Hepatocyte (in vitro differentiated cells): ENCODE data around the gene NEDD1. TPM values are rescaled to one million over a fixed set of nuclear protein-coding genes. Genes with fewer than 3 reads are reported as not detected.

Experiments
- DNase-seq: peaks from one replicate; pipeline ENCODE4 v3.0.0-alpha.2; 2016; ENCODE audit warnings: low spot score
- H2AFZ ChIP-seq: fragments of 200-600 bp; sonication (generic); 2 replicates; pipeline ENCODE4 v1.6.0; 2016; ENCODE audit warnings: antibody characterized with exemption, mild to moderate bottlenecking
- H3K27ac ChIP-seq: fragments of 200-600 bp; sonication (generic); 2 replicates; pipeline ENCODE4 v1.5.1; 2016; ENCODE audit warnings: mild to moderate bottlenecking
- H3K27me3 ChIP-seq: fragments of 200-600 bp; sonication (generic); 2 replicates; pipeline ENCODE4 v1.6.1; 2016
- H3K36me3 ChIP-seq: fragments of 200-600 bp; sonication (generic); replicated peaks from 2 replicates; pipeline ENCODE4 v1.5.1; 2016; ENCODE audit warnings: low read depth; ENCODE audit not compliant: insufficient read depth
- H3K4me1 ChIP-seq: fragments of 200-600 bp; sonication (generic); 2 replicates; pipeline ENCODE4 v1.5.1; 2016; ENCODE audit warnings: mild to moderate bottlenecking, moderate library complexity; ENCODE audit not compliant: insufficient read depth
- H3K4me2 ChIP-seq: fragments of 200-600 bp; sonication (generic); 2 replicates; pipeline ENCODE4 v1.6.0; 2016
- H3K4me3 ChIP-seq: fragments of 200-600 bp; sonication (generic); 2 replicates; pipeline ENCODE4 v1.5.1; 2016; ENCODE audit warnings: mild to moderate bottlenecking
- H3K79me2 ChIP-seq: fragments of 200-600 bp; sonication (generic); 2 replicates; pipeline ENCODE4 v1.6.0; 2017; ENCODE audit warnings: mild to moderate bottlenecking
- H3K9me2 ChIP-seq: fragments of 200-600 bp; sonication (generic); replicated peaks from 2 replicates; pipeline ENCODE4 v1.6.0; 2017; ENCODE audit warnings: mild to moderate bottlenecking; ENCODE audit not compliant: insufficient read depth
- H3K9me3 ChIP-seq: fragments of 200-600 bp; sonication (generic); 2 replicates; pipeline ENCODE4 v1.5.1; 2016; ENCODE audit warnings: low read depth, mild to moderate bottlenecking
- H4K20me1 ChIP-seq: fragments of 200-600 bp; sonication (generic); 2 replicates; pipeline ENCODE4 v1.6.0; 2016; ENCODE audit warnings: mild to moderate bottlenecking; ENCODE audit not compliant: insufficient read depth, poor library complexity, severe bottlenecking
- CTCF ChIP-seq: fragments of 200-600 bp; sonication (generic); IDR thresholded peaks from 2 replicates; pipeline ENCODE4 v1.5.1; 2016; ENCODE audit warnings: antibody characterized with exemption, mild to moderate bottlenecking; ENCODE audit not compliant: poor library complexity
- EZH2 ChIP-seq: fragments of 200-600 bp; sonication (generic); IDR thresholded peaks from 2 replicates; pipeline ENCODE4 v1.6.1; 2016; ENCODE audit warnings: antibody characterized with exemption, mild to moderate bottlenecking, borderline replicate concordance
- EZH2phosphoT487 ChIP-seq: fragments of 200-600 bp; sonication (generic); IDR thresholded peaks from one replicate; pipeline ENCODE4 v1.6.1; 2018; ENCODE audit warnings: antibody characterized with exemption, mild to moderate bottlenecking, low read depth, moderate library complexity; ENCODE audit not compliant: unreplicated experiment, severe bottlenecking
- WGBS: methylation state at CpG from one replicate; pipeline ENCODE4 v1.1.6; 2016; ENCODE audit warnings: low lambda C conversion rate; ENCODE audit errors: missing lambda C conversion rate; 5-methylcytosine and 5-hydroxymethylcytosine counted together
- polyA plus RNA-seq: library from polyadenylated mRNA; unstranded; fragments of >200 nt; fragmentation: Nextera tagmentation; extraction: Ambion mirVana; gene quantifications from 2 replicates; pipeline ENCODE4 v1.2.1, GENCODE V29; 2016
- total RNA-seq: library from RNA; depleted of rRNA; stranded (reverse); fragments of >200 nt; gene quantifications from 2 replicates; pipeline ENCODE4 v1.2.3, GENCODE V29; 2014

Gene NEDD1
- total and polyA plus RNA-seq, 2 experiments from 2014 or later = 17.6 to 34.7 TPM

GRCh38 chr12:96988919-96989318, 81.9 kb downstream of the NEDD1 start:
- H2AFZ ChIP-seq = no peak overlapping the region
- no peaks in the 10 kb centered on the region for H3K9me3 ChIP-seq

GRCh38 chr12:96989916-96990315, 82.9 kb downstream of the NEDD1 start:
- no peak overlapping the region for H3K4me2 ChIP-seq
- H2AFZ ChIP-seq = no peak overlapping the region
- H3K4me3 ChIP-seq = no peak overlapping the region
- WGBS = 76% methylated on average over 5 of the region's 5 CpGs
- no peaks in the 10 kb centered on the region for H3K4me1 ChIP-seq
- H3K27me3 ChIP-seq = peaks cover 17% of the 10 kb centered on the region
- H3K9me2 ChIP-seq = no peaks in the 10 kb centered on the region
- no peaks in the 10 kb centered on the region for H3K79me2 ChIP-seq
- DNase-seq = peak; percentile 26
- H3K9me3 ChIP-seq = no peaks in the 10 kb centered on the region
- H3K36me3 ChIP-seq = no peaks in the 10 kb centered on the region
- no peak overlapping the region for H3K27ac ChIP-seq
- H4K20me1 ChIP-seq = no peaks in the 10 kb centered on the region
- TF ChIP-seq EZH2phosphoT487 = no peak
- TF ChIP-seq EZH2 = no peak
- peak; percentile 44 for TF ChIP-seq CTCF

More at GRCh38 chr12:96988919-96989318, 81.9 kb downstream of the NEDD1 start:
- no peak overlapping the region for H3K4me3 ChIP-seq
- no peaks in the 10 kb centered on the region for H3K79me2 ChIP-seq
- WGBS = 63% methylated on average over 3 of the region's 3 CpGs
- H3K27ac ChIP-seq = no peak overlapping the region
- TF ChIP-seq CTCF (no peak), EZH2 (no peak), EZH2phosphoT487 (no peak)
- H3K9me2 ChIP-seq = no peaks in the 10 kb centered on the region
- no peaks in the 10 kb centered on the region for H4K20me1 ChIP-seq
- no peaks in the 10 kb centered on the region for H3K36me3 ChIP-seq
- H3K27me3 ChIP-seq = peaks cover 17% of the 10 kb centered on the region
- no peak overlapping the region for H3K4me2 ChIP-seq
- H3K4me1 ChIP-seq = no peaks in the 10 kb centered on the region
- DNase-seq = no peak

- Histone ChIP-seq H3K4me2 (no peak overlapping the region), H3K36me3 (no peaks in the 10 kb centered on the region), H3K4me1 (no peaks in the 10 kb centered on the region), H3K27me3 (peaks cover 4% of the 10 kb centered on the region), H3K9me2 (no peaks in the 10 kb centered on the region), H2AFZ (no peak overlapping the region), H4K20me1 (no peaks in the 10 kb centered on the region), H3K79me2 (no peaks in the 10 kb centered on the region), H3K9me3 (no peaks in the 10 kb centered on the region), H3K27ac (no peak overlapping the region), H3K4me3 (no peak overlapping the region)
- TF ChIP-seq CTCF (no peak), EZH2phosphoT487 (no peak), EZH2 (no peak)
- 67% methylated on average over 5 of the region's 5 CpGs for WGBS
- DNase-seq = no peak
Measured at GRCh38 chr12:96994900-96995299, 87.8 kb downstream of the NEDD1 start.

- 86% methylated on average over 6 of the region's 6 CpGs for WGBS
- Histone ChIP-seq H3K36me3 (no peaks in the 10 kb centered on the region), H3K27me3 (peaks cover 4% of the 10 kb centered on the region)
Measured at GRCh38 chr12:96995861-96996260, 88.8 kb downstream of the NEDD1 start.

More at GRCh38 chr12:96995861-96996260, 88.8 kb downstream of the NEDD1 start:
- TF ChIP-seq EZH2phosphoT487 = no peak
- no peak for TF ChIP-seq CTCF
- no peak for TF ChIP-seq EZH2
- Histone ChIP-seq H3K9me3 (no peaks in the 10 kb centered on the region), H4K20me1 (no peaks in the 10 kb centered on the region), H3K79me2 (no peaks in the 10 kb centered on the region), H3K4me3 (no peak overlapping the region), H3K4me1 (no peaks in the 10 kb centered on the region), H3K9me2 (no peaks in the 10 kb centered on the region), H3K4me2 (no peak overlapping the region), H2AFZ (no peak overlapping the region), H3K27ac (no peak overlapping the region)
- DNase-seq = no peak
